GM19239 (cell line): Measurements from ENCODE around the gene CD248.

Experiments used
- DNase-seq: peaks from one replicate; pipeline ENCODE4 v3.0.0; 2011; ENCODE audit warnings: low spot score; ENCODE audit not compliant: insufficient read length
- FAIRE-seq: peaks from 2 replicates; lab custom pipeline; 2011; peaks lifted over from hg19 to GRCh38; lab: Jason Lieb, UNC

The CD248 gene

GRCh38 chr11:66291706-66292542, 24.9 kb downstream of the CD248 start, which contains the start of gene TMEM151A:
TSS of gene TMEM151A (plus strand) at chr11:66291894. CDS start at chr11:66292014, 120 bp downstream.
- FAIRE-seq (no peak), DNase-seq (no peak)

- no peak for FAIRE-seq
Measured at GRCh38 chr11:66291303-66291705, 25.5 kb downstream of the CD248 start.

GRCh38 chr11:66290330-66290621, 26.6 kb downstream of the CD248 start:
- no peak for FAIRE-seq

More at GRCh38 chr11:66291303-66291705, 25.5 kb downstream of the CD248 start:
- DNase-seq, result no peak

DNA sequence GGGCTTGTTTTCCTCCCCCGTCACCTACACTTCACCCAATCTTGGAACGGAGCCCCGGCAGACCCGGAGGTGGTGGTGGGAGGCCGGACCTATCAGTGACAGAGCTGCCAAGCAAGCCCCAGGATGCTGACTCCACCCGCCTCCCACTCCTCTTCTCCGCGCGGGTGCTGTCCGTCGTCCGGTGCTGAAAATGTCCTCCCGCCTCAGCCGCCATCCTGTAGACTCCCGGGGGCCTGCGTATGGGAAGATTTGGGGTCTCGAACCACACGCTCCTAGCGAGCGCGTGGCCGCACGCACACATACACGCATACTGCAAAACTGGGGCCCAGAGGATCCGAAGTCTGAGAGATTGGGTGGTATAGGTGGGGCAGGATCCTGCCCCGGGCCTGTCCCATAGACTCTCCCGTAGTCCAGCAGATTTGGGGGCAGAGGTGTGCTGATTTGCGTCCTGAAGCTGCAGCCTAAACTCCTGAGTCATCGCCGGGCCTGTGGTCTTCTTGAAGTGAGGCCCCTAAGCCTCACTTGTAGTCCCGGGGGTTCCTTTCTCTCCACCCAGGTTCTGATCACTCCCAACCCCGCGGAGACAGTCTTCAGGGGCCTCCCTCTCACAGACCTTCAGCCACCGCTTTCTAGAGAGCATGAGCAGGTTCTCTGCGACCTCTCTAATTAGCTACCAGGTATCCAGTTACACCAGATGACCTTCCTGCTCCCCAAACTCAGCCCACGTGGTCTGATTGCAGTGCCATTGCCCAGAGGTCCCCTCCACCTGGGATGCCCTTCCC, 27.1 kb downstream of the CD248 start:
- peak; percentile 96 for DNase-seq
- FAIRE-seq, result no peak

More at GRCh38 chr11:66290330-66290621, 26.6 kb downstream of the CD248 start:
- no peak for DNase-seq

- FAIRE-seq, result peak; percentile 99
- peak; percentile 100 for DNase-seq
Measured at GRCh38 chr11:66288671-66289547, 27.9 kb downstream of the CD248 start, which contains the start of gene YIF1A. TSS of gene YIF1A (minus strand) at chr11:66289143. CDS start at chr11:66288985, 158 bp downstream.

GRCh38 chr11:66287889-66288670, 28.8 kb downstream of the CD248 start:
- DNase-seq, result no peak
- peak; percentile 14 for FAIRE-seq

DNA sequence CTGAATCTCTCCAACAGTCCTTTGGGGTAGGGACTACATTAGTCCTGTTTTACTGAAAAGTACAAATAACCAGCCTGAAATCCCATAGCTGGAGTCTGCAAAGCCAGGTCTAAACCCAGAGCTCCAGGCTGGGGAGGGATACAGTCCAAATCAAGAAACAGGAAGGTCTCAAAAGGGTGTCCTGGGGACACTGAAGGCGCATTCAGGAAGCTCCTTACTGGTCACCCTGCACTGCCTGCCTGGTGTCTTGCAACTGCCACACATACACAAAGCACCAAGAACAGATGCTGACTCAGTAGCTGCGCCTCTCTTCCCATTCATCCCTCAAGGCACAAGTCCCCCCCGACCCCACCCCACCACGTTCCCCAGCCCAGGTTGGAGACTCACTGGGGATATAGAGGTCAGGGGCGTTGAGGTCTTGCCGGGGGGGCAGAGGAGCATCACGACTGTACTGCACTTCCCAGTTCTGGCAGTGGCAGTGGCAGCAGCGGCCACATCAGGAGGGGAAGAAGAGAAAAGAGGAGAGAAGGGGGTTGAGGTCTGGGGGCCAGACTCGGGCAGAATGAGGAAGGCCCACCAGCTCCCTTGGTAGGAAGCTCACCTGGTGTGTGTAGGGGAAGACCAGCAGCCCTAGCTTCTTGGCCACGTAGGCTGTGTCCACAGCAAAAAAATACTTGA, 29.5 kb downstream of the CD248 start:
- FAIRE-seq (no peak), DNase-seq (no peak)

GRCh38 chr11:66286699-66287098, 30.1 kb downstream of the CD248 start:
- DNase-seq, result no peak
- no peak for FAIRE-seq

DNA sequence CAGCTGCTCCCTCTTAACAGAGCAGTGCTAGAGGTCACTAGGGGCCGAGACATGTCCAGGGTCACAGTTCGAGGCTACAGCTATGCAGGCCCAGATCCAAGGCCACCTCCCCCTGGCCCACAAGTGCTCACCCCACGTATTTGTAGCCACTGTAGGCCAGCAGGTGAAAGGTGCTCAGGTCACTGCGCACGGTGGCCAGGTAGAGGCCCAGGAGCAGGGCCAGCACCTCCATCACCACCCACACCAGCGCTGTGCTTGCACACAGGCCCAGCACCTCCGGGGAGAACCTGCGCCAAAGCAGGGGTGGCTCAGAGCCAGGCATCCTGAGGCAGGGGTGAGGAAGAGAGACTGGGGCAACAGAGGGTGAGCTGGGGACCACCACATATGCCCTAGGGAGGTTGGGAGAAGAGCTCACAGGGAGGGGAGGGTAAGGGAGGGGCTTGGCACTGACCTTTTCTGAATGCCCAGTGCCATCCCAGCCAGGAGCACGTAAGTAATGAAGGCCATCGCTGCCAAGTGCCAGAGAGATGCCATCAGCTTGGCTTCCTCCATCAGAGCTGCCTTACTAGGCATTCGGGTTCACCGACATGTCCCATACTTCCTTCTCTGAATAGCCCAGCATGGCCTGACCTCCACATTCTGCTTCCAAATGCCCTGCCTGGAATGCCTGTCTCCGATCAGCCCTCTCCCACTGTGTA, 31.4 kb downstream of the CD248 start:
- FAIRE-seq, result no peak
- no peak for DNase-seq

GRCh38 chr11:66284526-66285078, 32.2 kb downstream of the CD248 start:
- FAIRE-seq (no peak), DNase-seq (no peak)

DNA sequence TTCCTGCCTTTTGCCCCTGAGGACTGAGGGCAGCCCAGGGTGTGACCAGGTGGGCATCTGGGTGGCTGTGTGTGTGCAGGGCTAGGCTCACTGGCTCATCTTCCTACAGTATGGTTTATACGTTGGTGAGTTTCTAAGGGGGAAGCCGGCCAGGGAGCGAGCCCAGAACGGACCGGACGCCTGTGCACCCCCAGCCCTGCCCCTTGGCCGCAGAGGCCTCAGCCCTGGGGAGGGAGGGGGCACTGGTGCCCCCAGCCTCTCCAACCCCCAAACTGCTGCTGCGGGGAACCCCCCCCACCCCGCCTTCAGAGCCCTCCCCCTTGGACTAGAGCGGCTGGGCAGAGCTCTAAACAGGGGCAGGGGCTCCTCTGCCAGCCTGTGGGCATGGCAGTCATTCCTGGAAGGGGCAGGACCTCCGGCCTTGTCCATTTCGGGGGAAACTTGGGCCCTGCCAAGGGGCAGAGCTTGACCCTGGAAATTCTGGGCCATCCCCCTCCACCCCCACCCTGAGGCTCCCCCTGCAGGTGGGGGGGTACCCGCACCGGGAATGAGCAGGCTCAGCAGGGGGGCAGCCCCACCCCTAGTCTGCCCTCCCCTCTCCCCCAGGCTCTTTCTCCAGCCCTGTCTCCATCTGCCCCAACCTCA, 33.3 kb downstream of the CD248 start:
- no peak for FAIRE-seq
- no peak for DNase-seq

DNA sequence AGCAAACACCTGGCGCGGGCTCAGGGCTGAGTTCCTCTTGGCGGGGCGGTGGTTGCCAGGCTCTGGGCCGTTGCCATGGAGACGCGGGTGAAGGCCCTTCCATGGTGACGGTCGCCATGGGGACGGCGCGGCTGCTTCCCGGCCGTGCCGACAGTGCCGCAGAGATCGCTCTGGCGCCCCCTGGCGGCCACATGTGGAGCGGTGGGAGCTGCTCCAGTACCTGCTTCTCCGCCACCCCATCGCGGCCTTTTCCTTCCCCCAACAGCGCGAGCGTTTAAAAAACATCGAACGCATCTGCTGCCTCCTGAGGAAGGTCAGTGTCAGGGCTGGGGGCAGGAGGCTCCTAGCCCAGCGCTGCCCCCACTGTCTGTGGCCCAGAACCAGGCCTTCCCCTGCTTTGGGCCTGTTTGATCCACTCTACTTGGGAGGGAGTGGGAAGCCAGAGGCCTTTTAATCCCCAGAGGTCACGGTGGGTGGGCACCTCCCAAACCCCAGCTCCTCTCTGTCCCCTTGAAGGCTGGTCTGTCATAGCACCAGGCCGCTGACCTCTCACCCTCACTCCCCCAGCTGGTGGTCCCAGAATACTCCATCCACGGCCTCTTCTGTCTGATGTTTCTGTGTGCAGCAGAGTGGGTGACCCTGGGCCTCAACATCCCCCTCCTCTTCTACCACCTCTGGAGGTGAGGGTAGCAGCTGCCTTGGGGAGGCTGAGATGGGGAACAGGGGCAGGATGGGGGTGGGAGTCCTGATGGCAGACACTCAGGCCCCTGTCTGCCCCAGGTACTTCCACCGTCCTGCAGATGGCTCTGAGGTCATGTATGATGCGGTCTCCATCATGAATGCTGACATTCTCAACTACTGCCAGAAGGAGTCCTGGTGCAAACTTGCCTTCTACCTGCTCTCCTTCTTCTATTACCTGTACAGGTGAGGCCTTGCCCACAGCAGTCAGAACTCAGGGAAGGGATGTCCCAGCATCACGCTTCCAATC, 34.1 kb downstream of the CD248 start:
- FAIRE-seq (peak; percentile 90), DNase-seq (peak; percentile 99)

GRCh38 chr11:66281776-66282467, 34.9 kb downstream of the CD248 start:
- DNase-seq, result no peak
- FAIRE-seq, result no peak

GRCh38 chr11:66281001-66281400, 35.8 kb downstream of the CD248 start:
- DNase-seq (no peak), FAIRE-seq (no peak)

GRCh38 chr11:66280428-66280827, 36.4 kb downstream of the CD248 start:
- FAIRE-seq (no peak), DNase-seq (no peak)
